ENCODE data around the gene ICA1.

ICA1 gene

GRCh38 chr7:8149222-8149621 lies 112.7 kb downstream of the ICA1 start:
- Histone ChIP-seq H3K9me2 (replicated peaks; ENCODE audit: low read depth, low read length) (no peaks in the 10 kb centered on the region), H3K4me1 (ENCODE audit: insufficient read depth, low read length, poor library complexity, severe bottlenecking) (peaks cover 84% of the 10 kb centered on the region), H3K9ac (ENCODE audit: low read depth, low read length, poor library complexity, severe bottlenecking) (peak overlapping the region; percentile 66), H3K36me3 (ENCODE audit: insufficient read depth, low read length) (no peaks in the 10 kb centered on the region), H3K9me3 (ENCODE audit: insufficient read depth, low read depth, low read length) (no peaks in the 10 kb centered on the region), H3K79me2 (ENCODE audit: insufficient read depth, low read length) (no peaks in the 10 kb centered on the region), H3K27me3 (ENCODE audit: insufficient read depth, low read length, poor library complexity, severe bottlenecking) (no peaks in the 10 kb centered on the region), H3K4me2 (ENCODE audit: low read depth, low read length, poor library complexity, severe bottlenecking) (peak overlapping the region; percentile 70), H3F3A (ENCODE audit: low read depth) (peaks cover 12% of the 10 kb centered on the region; the same call in 1 of the 2 replicates), H3K4me3 (ENCODE audit: low read length, poor library complexity, severe bottlenecking) (peak overlapping the region; percentile 42), H2AFZ (ENCODE audit: low read length) (no peak overlapping the region), H4K20me1 (ENCODE audit: insufficient read depth, low read length, poor library complexity, severe bottlenecking) (no peaks in the 10 kb centered on the region)
- no peak for TF ChIP-seq EZH2phosphoT487 (IDR thresholded peaks at IDR 0.05; ENCODE audit: borderline replicate concordance)
- TF ChIP-seq CTCF (conservative IDR thresholded peaks at IDR 0.05; ENCODE audit: low read length), result no peak

- Histone ChIP-seq H3K9ac (ENCODE audit: low read depth, low read length, poor library complexity, severe bottlenecking) (peak overlapping the region; percentile 66), H3K79me2 (ENCODE audit: insufficient read depth, low read length) (no peaks in the 10 kb centered on the region), H3K4me2 (ENCODE audit: low read depth, low read length, poor library complexity, severe bottlenecking) (peak overlapping the region; percentile 70), H3K27me3 (ENCODE audit: insufficient read depth, low read length, poor library complexity, severe bottlenecking) (no peaks in the 10 kb centered on the region), H3K9me2 (replicated peaks; ENCODE audit: low read depth, low read length) (no peaks in the 10 kb centered on the region), H4K20me1 (ENCODE audit: insufficient read depth, low read length, poor library complexity, severe bottlenecking) (no peaks in the 10 kb centered on the region), H3K36me3 (ENCODE audit: insufficient read depth, low read length) (no peaks in the 10 kb centered on the region), H3F3A (ENCODE audit: low read depth) (peaks cover 12% of the 10 kb centered on the region; the same call in 1 of the 2 replicates), H3K9me3 (ENCODE audit: insufficient read depth, low read depth, low read length) (no peaks in the 10 kb centered on the region), H3K4me1 (ENCODE audit: insufficient read depth, low read length, poor library complexity, severe bottlenecking) (peaks cover 86% of the 10 kb centered on the region), H2AFZ (ENCODE audit: low read length) (no peak overlapping the region), H3K4me3 (ENCODE audit: low read length, poor library complexity, severe bottlenecking) (no peak overlapping the region)
- TF ChIP-seq CTCF (conservative IDR thresholded peaks at IDR 0.05; ENCODE audit: low read length), result no peak
- no peak for TF ChIP-seq EZH2phosphoT487 (IDR thresholded peaks at IDR 0.05; ENCODE audit: borderline replicate concordance)
These were observed 114.1 kb downstream of the ICA1 start for GRCh38 chr7:8147760-8148463.

GRCh38 chr7:8146788-8147413 lies 115.1 kb downstream of the ICA1 start:
- Histone ChIP-seq H3K36me3 (ENCODE audit: insufficient read depth, low read length) (no peaks in the 10 kb centered on the region), H2AFZ (ENCODE audit: low read length) (0 out of 2 replicates have a peak overlapping the region, but pooled peaks have one; percentile 13), H3F3A (ENCODE audit: low read depth) (peaks cover 12% of the 10 kb centered on the region; the same call in 1 of the 2 replicates), H4K20me1 (ENCODE audit: insufficient read depth, low read length, poor library complexity, severe bottlenecking) (no peaks in the 10 kb centered on the region), H3K9me2 (replicated peaks; ENCODE audit: low read depth, low read length) (no peaks in the 10 kb centered on the region), H3K27me3 (ENCODE audit: insufficient read depth, low read length, poor library complexity, severe bottlenecking) (no peaks in the 10 kb centered on the region), H3K79me2 (ENCODE audit: insufficient read depth, low read length) (no peaks in the 10 kb centered on the region), H3K9ac (ENCODE audit: low read depth, low read length, poor library complexity, severe bottlenecking) (peak overlapping the region; percentile 21), H3K4me3 (ENCODE audit: low read length, poor library complexity, severe bottlenecking) (no peak overlapping the region), H3K9me3 (ENCODE audit: insufficient read depth, low read depth, low read length) (no peaks in the 10 kb centered on the region), H3K4me1 (ENCODE audit: insufficient read depth, low read length, poor library complexity, severe bottlenecking) (peaks cover 83% of the 10 kb centered on the region), H3K4me2 (ENCODE audit: low read depth, low read length, poor library complexity, severe bottlenecking) (no peak overlapping the region)
- TF ChIP-seq EZH2phosphoT487 (IDR thresholded peaks at IDR 0.05; ENCODE audit: borderline replicate concordance), result no peak
- TF ChIP-seq CTCF (conservative IDR thresholded peaks at IDR 0.05; ENCODE audit: low read length), result no peak
